ENCODE data around the gene CADM1.

The CADM1 gene

GRCh38 chr11:115515647-115516395 lies 11.6 kb upstream of the CADM1 start:
- DNase-seq (ENCODE audit: low spot score), result no peak

GRCh38 chr11:115506954-115507675 lies 2.9 kb upstream of the CADM1 start:
- no peak for DNase-seq (ENCODE audit: low spot score)

GRCh38 chr11:115505175-115505574 lies 960 bp upstream of the CADM1 start:
- DNase-seq (ENCODE audit: low spot score), result no peak

- no peak for DNase-seq (ENCODE audit: low spot score)
Observed at GRCh38 chr11:115503886-115504275, 334 bp downstream of the CADM1 start.

GRCh38 chr11:115503083-115503885 lies 931 bp downstream of the CADM1 start:
- peak; percentile 80 for DNase-seq (ENCODE audit: low spot score)

- DNase-seq (ENCODE audit: low spot score), result no peak
Observed at GRCh38 chr11:115502636-115503082, 1.6 kb downstream of the CADM1 start.

GRCh38 chr11:115501893-115502589 lies 2.2 kb downstream of the CADM1 start:
- DNase-seq (ENCODE audit: low spot score), result no peak

- no peak for DNase-seq (ENCODE audit: low spot score)
Observed at GRCh38 chr11:115501502-115501892, 2.7 kb downstream of the CADM1 start.

GRCh38 chr11:115500547-115501501 lies 3.4 kb downstream of the CADM1 start:
- DNase-seq (ENCODE audit: low spot score), result no peak

- no peak for DNase-seq (ENCODE audit: low spot score)
Observed at GRCh38 chr11:115499891-115500290, 4.3 kb downstream of the CADM1 start.

GRCh38 chr11:115499241-115499799 lies 4.9 kb downstream of the CADM1 start:
- DNase-seq (ENCODE audit: low spot score), result no peak

- DNase-seq (ENCODE audit: low spot score), result no peak
Observed at GRCh38 chr11:115498354-115498753, 5.9 kb downstream of the CADM1 start.

GRCh38 chr11:115497303-115497702 lies 6.9 kb downstream of the CADM1 start:
- no peak for DNase-seq (ENCODE audit: low spot score)

- no peak for DNase-seq (ENCODE audit: low spot score)
Observed at GRCh38 chr11:115496892-115497291, 7.3 kb downstream of the CADM1 start.

- DNase-seq (ENCODE audit: low spot score), result no peak
Observed at GRCh38 chr11:115493905-115494304, 10.3 kb downstream of the CADM1 start.

GRCh38 chr11:115493488-115493887 lies 10.7 kb downstream of the CADM1 start:
- no peak for DNase-seq (ENCODE audit: low spot score)

- no peak for DNase-seq (ENCODE audit: low spot score)
Observed at GRCh38 chr11:115489466-115489865, 14.7 kb downstream of the CADM1 start.

GRCh38 chr11:115488945-115489344 lies 15.3 kb downstream of the CADM1 start:
- DNase-seq (ENCODE audit: low spot score), result peak; percentile 26

GRCh38 chr11:115481528-115481927 lies 22.7 kb downstream of the CADM1 start:
- no peak for DNase-seq (ENCODE audit: low spot score)

- DNase-seq (ENCODE audit: low spot score), result no peak
Observed at GRCh38 chr11:115480611-115481010, 23.6 kb downstream of the CADM1 start.

- no peak for DNase-seq (ENCODE audit: low spot score)
Observed at GRCh38 chr11:115477410-115477809, 26.8 kb downstream of the CADM1 start.

Measured in AG20443 (cell line).